Neural cell (in vitro differentiated cells): ENCODE data around the gene NTRK2. TPM values are rescaled to one million over a fixed set of nuclear protein-coding genes. Genes with fewer than 3 reads are reported as not detected.

Source experiments
- H2AFZ ChIP-seq: fragments of 200-600, 300-800 bp; sonication (generic), shearing (Covaris generic); 2 replicates; pipeline ENCODE4 v1.6.0; 2014; ENCODE audit warnings: low read depth, mild to moderate bottlenecking, antibody characterized with exemption, low read length, moderate library complexity
- H3F3A ChIP-seq: fragments of 200-600 bp; shearing (Covaris generic); 2 replicates; pipeline ENCODE4 v1.6.1; 2016; ENCODE audit warnings: mild to moderate bottlenecking, moderate library complexity, mixed read lengths, antibody characterized with exemption, low read length; ENCODE audit not compliant: insufficient read depth, poor library complexity, severe bottlenecking
- H3K27ac ChIP-seq: fragments of 200-600, 300-800 bp; sonication (generic), shearing (Covaris generic); 2 replicates; pipeline ENCODE4 v1.5.1; 2014; ENCODE audit warnings: mild to moderate bottlenecking, low read length, moderate library complexity
- H3K27me3 ChIP-seq: fragments of 300-800, 200-600 bp; sonication (generic), shearing (Covaris generic); 2 replicates; pipeline ENCODE4 v1.6.0; 2014; ENCODE audit warnings: mild to moderate bottlenecking, low read depth, low read length, moderate library complexity; ENCODE audit not compliant: insufficient read depth
- H3K36me3 ChIP-seq: fragments of 300-800, 200-600 bp; sonication (generic), shearing (Covaris generic); 2 replicates; pipeline ENCODE4 v1.5.1; 2014; ENCODE audit warnings: mild to moderate bottlenecking, antibody characterized with exemption, low read length, moderate library complexity; ENCODE audit not compliant: insufficient read depth
- H3K4me2 ChIP-seq: fragments of 300-800, 200-600 bp; sonication (generic), shearing (Covaris generic); 2 replicates; pipeline ENCODE4 v1.6.0; 2014; ENCODE audit warnings: mild to moderate bottlenecking, low read length
- H3K4me3 ChIP-seq: fragments of 300-800, 200-600 bp; sonication (generic), shearing (Covaris generic); 2 replicates; pipeline ENCODE4 v1.5.1; 2014; ENCODE audit warnings: mild to moderate bottlenecking, low read length, moderate library complexity
- H3K79me2 ChIP-seq: fragments of 200-600 bp; shearing (Covaris generic); replicated peaks from 2 replicates; pipeline ENCODE4 v1.6.0; 2014; ENCODE audit warnings: mild to moderate bottlenecking, low read length, moderate library complexity; ENCODE audit not compliant: insufficient read depth
- H3K9ac ChIP-seq: fragments of 300-800, 200-600 bp; sonication (generic), shearing (Covaris generic); 2 replicates; pipeline ENCODE4 v1.6.1; 2016; ENCODE audit warnings: mild to moderate bottlenecking, low read length, mixed read lengths
- H3K9me2 ChIP-seq: fragments of 200-600 bp; shearing (Covaris generic); 2 replicates; pipeline ENCODE4 v1.6.1; 2016; ENCODE audit warnings: mild to moderate bottlenecking, low read length, mixed read lengths; ENCODE audit not compliant: insufficient read depth
- H3K9me3 ChIP-seq: fragments of 200-600, 300-800 bp; sonication (generic), shearing (Covaris generic); 2 replicates; pipeline ENCODE4 v1.6.1; 2016; ENCODE audit warnings: mild to moderate bottlenecking, mixed run types, low read length, moderate library complexity, mixed read lengths
- H4K20me1 ChIP-seq: fragments of 200-600 bp; shearing (Covaris generic); 2 replicates; pipeline ENCODE4 v1.6.1; 2016; ENCODE audit warnings: mild to moderate bottlenecking, mixed run types; ENCODE audit not compliant: insufficient read depth
- CTCF ChIP-seq: fragments of 450-650 bp; IDR thresholded peaks from 2 replicates; pipeline ENCODE4 v1.5.1; 2014; ENCODE audit warnings: antibody characterized with exemption, mild to moderate bottlenecking, moderate library complexity; ENCODE audit not compliant: poor library complexity, severe bottlenecking
- EP300 ChIP-seq: fragments of 450-650 bp; conservative IDR thresholded peaks from 2 replicates; pipeline ENCODE4 v1.6.1; 2014; ENCODE audit warnings: antibody characterized with exemption, mild to moderate bottlenecking, moderate library complexity; ENCODE audit not compliant: poor library complexity, severe bottlenecking
- EZH2 ChIP-seq: fragments of 200-600, 300-800 bp; shearing (Covaris generic), sonication (generic); IDR thresholded peaks from 2 replicates; pipeline ENCODE4 v1.6.1; 2014; ENCODE audit warnings: antibody characterized with exemption, low read length, borderline replicate concordance, mild to moderate bottlenecking; ENCODE audit not compliant: insufficient read depth, poor library complexity, severe bottlenecking
- MXI1 ChIP-seq: fragments of 450-650 bp; conservative IDR thresholded peaks from 2 replicates; pipeline ENCODE4 v1.6.1; 2014; ENCODE audit warnings: antibody characterized with exemption, mild to moderate bottlenecking; ENCODE audit not compliant: poor library complexity, severe bottlenecking
- POLR2AphosphoS5 ChIP-seq: IDR thresholded peaks from 2 replicates; pipeline ENCODE4 v1.6.1; 2012
- RAD21 ChIP-seq: fragments of 450-650 bp; conservative IDR thresholded peaks from 2 replicates; pipeline ENCODE4 v1.6.1; 2014; ENCODE audit warnings: antibody characterized with exemption, mild to moderate bottlenecking, moderate library complexity
- REST ChIP-seq: IDR thresholded peaks from 2 replicates; pipeline ENCODE4 v1.6.1; 2012; ENCODE audit warnings: borderline replicate concordance
- SMC3 ChIP-seq: fragments of 450-650 bp; conservative IDR thresholded peaks from 2 replicates; pipeline ENCODE4 v1.6.1; 2014; ENCODE audit warnings: antibody characterized with exemption, mild to moderate bottlenecking, moderate library complexity; ENCODE audit not compliant: poor library complexity
- TAF1 ChIP-seq: IDR thresholded peaks from 2 replicates; pipeline ENCODE4 v1.6.1; 2012; ENCODE audit warnings: low read depth
- polyA plus RNA-seq: library from polyadenylated mRNA; depleted of rRNA; stranded (reverse); fragments of >200 nt; gene quantifications from 2 replicates; pipeline ENCODE4 v1.2.3, GENCODE V29; 2014

The NTRK2 gene
- polyA plus RNA-seq, 1 donor from 2014 or later, result 14.2 TPM

GRCh38 chr9:84756171-84756570 lies 86.6 kb downstream of the NTRK2 start:
- Histone ChIP-seq H3K27ac (no peak overlapping the region), H3K79me2 (no peaks in the 10 kb centered on the region), H3F3A (no peaks in the 10 kb centered on the region), H3K9me2 (no peaks in the 10 kb centered on the region), H3K4me3 (no peak overlapping the region), H3K36me3 (no peaks in the 10 kb centered on the region), H3K9ac (no peak overlapping the region), H3K27me3 (no peaks in the 10 kb centered on the region), H2AFZ (no peak overlapping the region), H4K20me1 (no peaks in the 10 kb centered on the region), H3K9me3 (no peaks in the 10 kb centered on the region), H3K4me2 (no peak overlapping the region)
- TF ChIP-seq SMC3 (no peak), EZH2 (no peak), MXI1 (no peak), CTCF (no peak), EP300 (no peak), REST (no peak), RAD21 (no peak), TAF1 (no peak), POLR2AphosphoS5 (no peak)

- Histone ChIP-seq H4K20me1 (no peaks in the 10 kb centered on the region), H3K9me3 (no peaks in the 10 kb centered on the region), H3K4me3 (no peak overlapping the region), H3K27ac (no peak overlapping the region), H3K4me2 (no peak overlapping the region), H3K79me2 (no peaks in the 10 kb centered on the region), H3F3A (no peaks in the 10 kb centered on the region), H2AFZ (no peak overlapping the region), H3K9me2 (no peaks in the 10 kb centered on the region), H3K9ac (no peak overlapping the region), H3K27me3 (no peaks in the 10 kb centered on the region), H3K36me3 (no peaks in the 10 kb centered on the region)
- TF ChIP-seq MXI1 (no peak), EP300 (no peak)
These were observed 87.2 kb downstream of the NTRK2 start for GRCh38 chr9:84756731-84757130.

GRCh38 chr9:84758817-84759216 lies 89.3 kb downstream of the NTRK2 start:
- Histone ChIP-seq H3K36me3 (no peaks in the 10 kb centered on the region), H3K27me3 (no peaks in the 10 kb centered on the region), H3K9me2 (no peaks in the 10 kb centered on the region), H3K9ac (no peak overlapping the region), H3K79me2 (no peaks in the 10 kb centered on the region), H3K4me2 (no peak overlapping the region), H3F3A (no peaks in the 10 kb centered on the region), H3K27ac (no peak overlapping the region), H3K9me3 (no peaks in the 10 kb centered on the region), H3K4me3 (no peak overlapping the region), H2AFZ (no peak overlapping the region), H4K20me1 (no peaks in the 10 kb centered on the region)
- TF ChIP-seq RAD21, result no peak
- TF ChIP-seq SMC3, result no peak
- TF ChIP-seq MXI1, result no peak
